Common myeloid progenitor, CD34-positive (primary cell): ENCODE data around the gene RGS5. TPM values are rescaled to one million over a fixed set of nuclear protein-coding genes. Genes with fewer than 3 reads are reported as not detected.
"Not testable (repeated sequence)": the region's sequence is repeated elsewhere in the genome, so short reads cannot be mapped to it uniquely, and the experiment has no call there.

ENCODE experiments used
- CTCF ChIA-PET: fragments of 350-600 bp; sonication (Branson Sonifier 250); formaldehyde crosslinking; loops from one replicate; lab custom pipeline; 2021; ENCODE audit warnings: antibody characterized with exemption; lab: Charles Lee
- POLR2A ChIA-PET: fragments of 350-600 bp; sonication (Branson Sonifier 250); formaldehyde crosslinking; loops from one replicate; lab custom pipeline; 2021; ENCODE audit warnings: antibody characterized with exemption; lab: Charles Lee
- DNase-seq, 3 donors: peaks; one replicate each; pipeline versions ENCODE4 v3.0.0 to v3.0.0-alpha.2; 2013
- H3K27ac ChIP-seq, 2 experiments: 1 replicate in 1 of 2; 2 replicates in 1 of 2; pipeline ENCODE4 v1.7.0; 2013; ENCODE audit warnings: inconsistent platforms in 2 of 2, low read length in 2 of 2, mild to moderate bottlenecking in 2 of 2, low read depth in 1 of 2, moderate library complexity in 1 of 2; ENCODE audit not compliant: severe bottlenecking in 2 of 2, insufficient read depth in 1 of 2, poor library complexity in 1 of 2
- H3K27me3 ChIP-seq, 5 experiments: replicated peaks in 2 of 5; 1 replicate in 3 of 5; 2 replicates in 2 of 5; pipeline versions ENCODE4 v1.6.1 to v1.7.0; 2013; ENCODE audit warnings: low read length in 4 of 5, mild to moderate bottlenecking in 2 of 5, moderate library complexity in 2 of 5, inconsistent platforms in 1 of 5; ENCODE audit not compliant: insufficient read depth in 5 of 5, control insufficient read depth in 4 of 5
- H3K36me3 ChIP-seq, 4 experiments: 1 replicate in 2 of 4; 2 replicates in 2 of 4; pipeline versions ENCODE4 v1.6.1 to v1.7.0; 2013; ENCODE audit warnings: low read length in 3 of 4, control low read depth in 1 of 4, mild to moderate bottlenecking in 1 of 4; ENCODE audit not compliant: control insufficient read depth in 4 of 4, insufficient read depth in 4 of 4
- H3K4me1 ChIP-seq, 4 experiments: 1 replicate in 3 of 4; 2 replicates in 1 of 4; pipeline versions ENCODE4 v1.6.1 to v1.7.1; 2013; ENCODE audit warnings: low read length in 3 of 4, mild to moderate bottlenecking in 3 of 4, control low read depth in 1 of 4, inconsistent platforms in 1 of 4, moderate library complexity in 1 of 4; ENCODE audit not compliant: control insufficient read depth in 4 of 4, insufficient read depth in 4 of 4; ENCODE audit errors: control extremely low read depth in 1 of 4
- H3K4me3 ChIP-seq, 7 experiments: 1 replicate in 4 of 7; 2 replicates in 3 of 7; pipeline versions ENCODE4 v1.5.1 to v1.7.0; 2013; ENCODE audit warnings: mild to moderate bottlenecking in 7 of 7, low read length in 6 of 7, moderate library complexity in 6 of 7, inconsistent platforms in 2 of 7, low read depth in 2 of 7, control low read depth in 1 of 7; ENCODE audit not compliant: insufficient read depth in 4 of 7, control insufficient read depth in 1 of 7; ENCODE audit errors: extremely low read depth in 1 of 7
- H3K9me3 ChIP-seq, 5 experiments: 1 replicate in 4 of 5; 2 replicates in 1 of 5; pipeline versions ENCODE4 v1.6.1 to v1.7.1; 2013; ENCODE audit warnings: low read length in 4 of 5, mild to moderate bottlenecking in 2 of 5, inconsistent platforms in 1 of 5, low read depth in 1 of 5, moderate library complexity in 1 of 5; ENCODE audit not compliant: control insufficient read depth in 4 of 5, insufficient read depth in 2 of 5; ENCODE audit errors: control extremely low read depth in 1 of 5
- WGBS: methylation state at CpG from one replicate; pipeline ENCODE4 v1.1.5; 2013; ENCODE audit not compliant: insufficient coverage; 5-methylcytosine and 5-hydroxymethylcytosine counted together
- polyA plus RNA-seq: library from polyadenylated mRNA; unstranded; fragments of 120-200 nt; gene quantifications from one replicate; pipeline ENCODE4 v1.2.1, GENCODE V29; 2013

RGS5 gene, protein sequence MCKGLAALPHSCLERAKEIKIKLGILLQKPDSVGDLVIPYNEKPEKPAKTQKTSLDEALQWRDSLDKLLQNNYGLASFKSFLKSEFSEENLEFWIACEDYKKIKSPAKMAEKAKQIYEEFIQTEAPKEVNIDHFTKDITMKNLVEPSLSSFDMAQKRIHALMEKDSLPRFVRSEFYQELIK
- polyA plus RNA-seq = 2.5 TPM

DNA sequence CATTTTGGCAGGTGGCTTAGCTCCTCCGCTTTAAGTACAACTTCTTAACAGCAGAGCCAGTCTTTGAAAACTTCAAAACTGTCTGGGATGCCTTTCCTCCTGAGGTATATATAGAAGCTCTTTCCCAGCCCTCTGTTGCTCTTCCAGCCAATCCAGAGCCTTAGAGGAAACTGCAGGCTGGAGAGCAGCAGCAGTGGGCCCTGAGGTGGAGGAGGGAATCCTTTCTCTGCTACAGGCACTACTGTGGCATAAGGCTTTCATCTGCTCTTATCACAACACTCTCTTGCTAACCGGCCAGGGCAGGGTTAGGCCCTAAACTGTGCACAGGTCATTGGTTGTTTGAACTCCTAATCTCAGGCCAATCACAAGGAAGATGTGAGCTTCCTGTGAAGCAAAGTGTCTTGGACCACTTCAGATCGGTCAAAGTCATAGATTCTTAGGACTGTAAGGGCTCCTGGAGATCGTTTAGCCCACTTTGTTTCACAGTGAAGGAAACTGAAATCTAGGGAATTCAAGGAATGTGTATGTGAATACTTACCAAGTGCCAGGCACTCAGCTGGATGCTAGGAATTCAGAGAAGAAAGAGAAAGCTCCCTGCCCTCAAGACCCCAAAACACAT is at the start of gene RGS5:
RGS5 (minus strand) TSS at position 84 of the 619 bp plus-strand sequence; CDS start at position 3, 81 bp downstream.
- H3K27me3 ChIP-seq = no peaks in the 10 kb centered on the region
- no peaks in the 10 kb centered on the region for H3K36me3 ChIP-seq
- no peak within 1 kb of the TSS for H3K27ac ChIP-seq
- POLR2A ChIA-PET = no interaction called here
- no peaks in the 10 kb centered on the region for H3K4me1 ChIP-seq
- 80% methylated on average over 4 of the region's 4 CpGs for WGBS
- no peak for DNase-seq
- H3K4me3 ChIP-seq = no peak within 1 kb of the TSS
- CTCF ChIA-PET = no interaction called here
- H3K9me3 ChIP-seq = no peaks in the 10 kb centered on the region

DNA sequence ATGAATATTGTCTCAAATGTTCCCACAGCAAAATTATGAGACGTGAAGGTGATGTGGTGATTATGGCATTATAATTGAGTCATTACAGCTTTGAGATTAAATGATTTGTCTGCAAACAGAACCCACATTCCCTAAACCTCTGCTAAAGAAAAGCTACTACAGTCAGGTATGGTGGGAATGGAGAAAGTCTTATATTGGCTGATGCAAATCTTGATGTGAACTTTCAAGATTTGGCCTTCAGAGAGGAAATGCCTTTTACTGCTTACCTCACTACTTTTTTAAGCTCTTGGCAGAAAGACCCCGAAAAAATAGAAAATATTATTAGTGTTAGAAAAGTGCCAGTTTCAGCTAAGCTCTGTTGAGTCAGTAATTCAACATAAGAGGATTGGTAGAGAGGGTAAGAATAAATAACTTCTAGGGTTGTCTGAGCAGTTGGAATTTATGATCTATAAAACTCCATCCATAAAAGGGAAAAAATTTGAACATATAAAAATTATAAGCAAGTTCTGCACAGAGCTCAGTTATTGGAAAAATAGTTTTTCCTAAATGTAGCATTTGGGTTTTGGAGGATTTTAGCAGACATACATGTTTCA is 47.8 kb upstream of the RGS5 start:
- no peak overlapping the region for H3K27ac ChIP-seq
- POLR2A ChIA-PET = no interaction called here
- no CpG with 5 or more reads among the region's 2 CpGs for WGBS
- CTCF ChIA-PET = no interaction called here
- H3K36me3 ChIP-seq = no peaks in the 10 kb centered on the region
- no peak for DNase-seq
- H3K9me3 ChIP-seq = no peaks in the 10 kb centered on the region
- H3K4me1 ChIP-seq = no peaks in the 10 kb centered on the region
- no peaks in the 10 kb centered on the region for H3K27me3 ChIP-seq
- H3K4me3 ChIP-seq = no peak overlapping the region

DNA sequence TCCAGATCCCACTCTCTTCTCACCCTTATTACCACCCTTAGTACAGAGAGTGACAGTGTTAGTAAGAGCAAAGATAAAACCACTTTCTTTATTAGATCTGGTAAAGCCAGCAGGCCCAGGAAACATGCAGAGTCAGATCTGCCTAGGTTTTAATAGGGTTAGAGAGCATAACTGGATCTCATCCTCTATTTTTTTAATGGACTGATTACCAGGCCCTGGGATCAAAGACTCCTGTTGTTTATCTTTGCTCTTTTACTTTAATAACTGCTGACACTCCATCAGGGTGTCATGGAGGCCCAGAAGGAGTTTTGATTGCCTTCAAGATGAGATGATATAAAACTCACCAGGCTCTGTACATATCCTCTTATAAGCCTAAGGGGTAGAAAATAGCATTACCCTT is 45.3 kb upstream of the RGS5 start:
- Histone ChIP-seq H3K27me3 (no peaks in the 10 kb centered on the region), H3K9me3 (no peaks in the 10 kb centered on the region), H3K4me3 (no peak overlapping the region), H3K4me1 (no peaks in the 10 kb centered on the region), H3K27ac (no peak overlapping the region), H3K36me3 (no peaks in the 10 kb centered on the region)
- POLR2A ChIA-PET = no interaction called here
- CTCF ChIA-PET = no interaction called here
- DNase-seq = no peak

DNA sequence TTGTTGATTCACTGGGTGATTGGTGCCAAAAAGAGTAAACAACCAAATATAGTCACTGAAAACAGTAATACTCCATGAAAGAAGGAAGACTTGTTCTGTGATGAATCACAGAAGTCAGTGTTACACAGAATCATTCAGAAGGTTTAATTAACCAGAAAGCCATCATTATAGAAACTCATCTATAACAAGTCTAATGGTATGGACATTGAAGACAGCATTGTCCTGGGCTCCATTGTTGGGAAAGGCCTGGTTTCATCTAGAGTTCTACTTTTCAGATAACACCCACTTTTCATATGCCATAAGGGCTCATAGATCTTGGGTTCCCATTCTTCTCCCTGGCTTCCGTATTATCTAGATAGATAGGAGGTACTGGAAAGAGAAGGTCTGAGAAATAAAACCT is 41.9 kb upstream of the RGS5 start:
- DNase-seq, CTCF ChIA-PET, H3K9me3 ChIP-seq, H3K4me3 ChIP-seq, H3K36me3 ChIP-seq, H3K27me3 ChIP-seq, POLR2A ChIA-PET, H3K4me1 ChIP-seq, H3K27ac ChIP-seq: not testable (repeated sequence)
- no CpG with 5 or more reads among the region's 1 CpG for WGBS

DNA sequence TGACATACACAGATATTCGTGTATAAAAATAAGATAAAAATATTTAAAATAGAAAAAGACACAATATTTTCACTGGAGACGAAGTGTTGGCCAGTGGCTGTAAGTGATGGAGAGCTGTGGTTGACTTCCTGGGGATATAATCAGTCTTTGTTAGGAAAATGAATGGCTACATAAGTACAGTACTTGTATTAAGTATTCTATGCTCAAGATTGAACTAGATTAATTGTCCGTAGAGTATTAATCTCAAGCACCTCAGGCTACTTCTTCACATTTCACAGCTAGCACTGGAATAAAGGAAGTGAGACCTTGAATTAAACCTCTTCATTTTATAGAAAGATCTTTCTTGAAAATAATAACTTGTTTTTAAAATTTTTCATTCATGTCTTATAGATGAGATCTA is 39.0 kb upstream of the RGS5 start:
- WGBS = no CpG with 5 or more reads among the region's 3 CpGs
- Histone ChIP-seq H3K9me3 (peaks cover 0 to 1% (median 0%) of the 10 kb centered on the region in 5 experiments), H3K4me3 (no peak overlapping the region), H3K4me1 (no peaks in the 10 kb centered on the region), H3K27me3 (no peaks in the 10 kb centered on the region), H3K27ac (no peak overlapping the region), H3K36me3 (no peaks in the 10 kb centered on the region)
- CTCF ChIA-PET = no interaction called here
- POLR2A ChIA-PET = no interaction called here
- DNase-seq = no peak

DNA sequence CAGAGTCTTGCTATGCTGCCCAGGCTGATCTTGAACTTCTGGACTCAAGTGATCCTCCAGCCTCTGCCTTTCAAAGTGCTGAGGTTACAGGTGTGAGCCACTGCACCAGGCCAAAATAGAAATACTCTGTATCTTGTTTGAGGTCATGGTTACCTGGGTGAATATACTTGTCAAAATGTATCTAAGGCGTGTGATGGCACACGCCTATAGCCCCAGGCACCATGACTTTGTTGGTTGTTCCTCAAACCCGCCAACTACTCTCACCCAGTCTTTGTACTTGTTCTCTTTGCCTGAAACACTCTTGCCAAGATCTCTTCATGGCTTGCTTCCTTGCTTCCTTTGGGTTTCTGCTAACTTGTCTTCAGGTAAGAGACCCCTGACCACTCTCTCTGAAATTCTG is 38.0 kb upstream of the RGS5 start:
- ChIA-PET POLR2A (no interaction called here), CTCF (no interaction called here)
- no peak for DNase-seq
- Histone ChIP-seq H3K27me3 (no peaks in the 10 kb centered on the region), H3K4me1 (no peaks in the 10 kb centered on the region), H3K4me3 (no peak overlapping the region), H3K27ac (no peak overlapping the region), H3K36me3 (no peaks in the 10 kb centered on the region), H3K9me3 (peaks cover 0 to 1% (median 0%) of the 10 kb centered on the region in 5 experiments)
- 100% methylated on average over 3 of the region's 3 CpGs for WGBS

DNA sequence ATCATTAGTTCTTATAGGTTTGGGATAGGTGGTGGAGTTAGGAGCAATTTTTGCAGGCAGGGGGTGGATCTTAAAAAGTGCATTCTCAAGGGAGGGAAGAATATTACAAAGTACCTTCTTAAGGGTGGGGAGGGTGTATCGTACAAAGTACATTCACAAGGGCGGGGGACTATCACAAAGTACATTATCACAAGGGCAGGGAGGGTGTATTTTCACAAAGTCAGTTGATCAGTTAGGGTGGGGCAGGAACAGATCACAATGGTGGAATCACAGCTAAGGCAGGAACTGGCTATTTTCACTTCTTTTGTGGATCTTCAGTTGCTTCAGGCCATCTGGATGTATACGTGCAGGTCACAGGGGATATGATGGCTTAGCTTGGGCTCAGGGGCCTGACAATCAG is 30.9 kb upstream of the RGS5 start:
- CTCF ChIA-PET, H3K9me3 ChIP-seq: not testable (repeated sequence)
- 90% methylated on average over 2 of the region's 3 CpGs for WGBS

More for the DNA sequence above, 30.9 kb upstream of the RGS5 start:
- H3K27me3 ChIP-seq, H3K4me1 ChIP-seq, DNase-seq, POLR2A ChIA-PET, H3K36me3 ChIP-seq, H3K4me3 ChIP-seq, H3K27ac ChIP-seq: not testable (repeated sequence)
